Dendritic cell treated with granulocyte-macrophage colony-stimulating factor and Interleukin-4, amounts not matched to agents 40 ng/mL and 50 ng/mL, for 4 days (primary cell): ENCODE results near the gene TXNDC15.
A peak's percentile ranks its signal among the peaks of the same experiment; 100 is the strongest.
"Not testable (repeated sequence)": the region's sequence is repeated elsewhere in the genome, so short reads cannot be mapped to it uniquely, and the experiment has no call there.

Experiments used
- H3K27ac Mint-ChIP-seq: one replicate; pipeline ENCODE4 v1.8.0; 2022; ENCODE audit warnings: mild to moderate bottlenecking, mixed read lengths
- H3K27me3 Mint-ChIP-seq: one replicate; pipeline ENCODE4 v1.8.0; 2022; ENCODE audit warnings: mild to moderate bottlenecking, mixed read lengths
- H3K36me3 Mint-ChIP-seq: one replicate; pipeline ENCODE4 v1.8.0; 2022; ENCODE audit warnings: low read depth, mixed read lengths
- H3K4me1 Mint-ChIP-seq: one replicate; pipeline ENCODE4 v1.8.0; 2022; ENCODE audit warnings: low read depth, mixed read lengths
- H3K4me3 Mint-ChIP-seq: one replicate; pipeline ENCODE4 v1.8.0; 2022; ENCODE audit warnings: mild to moderate bottlenecking, moderate library complexity, mixed read lengths
- H3K9me3 Mint-ChIP-seq: one replicate; pipeline ENCODE4 v1.8.0; 2022; ENCODE audit warnings: mixed read lengths
- intact Hi-C: fragments of 100-400 bp; cut with micrococcal nuclease; formaldehyde crosslinking; loops from one replicate; pipeline ENCODE4 v1.15.0; 2022

TXNDC15 gene

GRCh38 chr5:134849434-134849933 is 24.7 kb upstream of the TXNDC15 start:
- H3K4me3 Mint-ChIP-seq, H3K27ac Mint-ChIP-seq, H3K27me3 Mint-ChIP-seq, H3K9me3 Mint-ChIP-seq: not testable (repeated sequence)
- Mint-ChIP-seq H3K36me3 (peaks cover 78% of the 10 kb centered on the region), H3K4me1 (peaks cover 21% of the 10 kb centered on the region)
- intact Hi-C loops: loop anchor here (5.0 kb wide), 1 partner anchor 112 kb away; the partner anchor contains the start of gene CAMLG

- intact Hi-C loops: no loop called here
- Mint-ChIP-seq H3K9me3 (no peaks in the 10 kb centered on the region), H3K27ac (no peak overlapping the region), H3K4me1 (peaks cover 11% of the 10 kb centered on the region), H3K36me3 (peaks cover 81% of the 10 kb centered on the region), H3K27me3 (no peaks in the 10 kb centered on the region), H3K4me3 (no peak overlapping the region)
These were observed 22.8 kb upstream of the TXNDC15 start for GRCh38 chr5:134851307-134851923.

- H3K4me3 Mint-ChIP-seq, H3K27me3 Mint-ChIP-seq, intact Hi-C loops, H3K27ac Mint-ChIP-seq, H3K4me1 Mint-ChIP-seq, H3K9me3 Mint-ChIP-seq: not testable (repeated sequence)
- peaks cover 72% of the 10 kb centered on the region for H3K36me3 Mint-ChIP-seq
These were observed 17.7 kb upstream of the TXNDC15 start for GRCh38 chr5:134856465-134856864.

DNA sequence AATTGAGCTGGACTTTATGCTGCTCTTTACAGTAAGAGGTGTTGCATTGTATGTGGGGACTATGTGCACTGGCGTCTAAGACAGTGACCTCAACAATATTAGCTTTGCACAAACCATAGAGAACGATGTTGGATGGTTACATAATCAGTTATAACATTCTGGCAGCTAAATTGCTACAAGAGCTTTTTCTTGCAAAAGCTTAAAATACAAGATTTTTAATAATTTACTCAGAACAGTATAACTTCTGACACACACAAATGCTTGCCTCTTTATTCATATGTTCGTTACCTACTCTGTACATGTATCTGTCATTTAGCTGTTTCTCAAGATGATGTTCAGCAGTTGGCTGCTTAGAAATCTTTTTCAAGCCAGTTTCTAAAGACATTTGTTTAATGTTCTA is 16.8 kb upstream of the TXNDC15 start:
- Mint-ChIP-seq H3K4me1 (no peaks in the 10 kb centered on the region), H3K36me3 (peaks cover 68% of the 10 kb centered on the region), H3K4me3 (no peak overlapping the region), H3K9me3 (no peaks in the 10 kb centered on the region), H3K27ac (no peak overlapping the region), H3K27me3 (no peaks in the 10 kb centered on the region)
- intact Hi-C loops: no loop called here

DNA sequence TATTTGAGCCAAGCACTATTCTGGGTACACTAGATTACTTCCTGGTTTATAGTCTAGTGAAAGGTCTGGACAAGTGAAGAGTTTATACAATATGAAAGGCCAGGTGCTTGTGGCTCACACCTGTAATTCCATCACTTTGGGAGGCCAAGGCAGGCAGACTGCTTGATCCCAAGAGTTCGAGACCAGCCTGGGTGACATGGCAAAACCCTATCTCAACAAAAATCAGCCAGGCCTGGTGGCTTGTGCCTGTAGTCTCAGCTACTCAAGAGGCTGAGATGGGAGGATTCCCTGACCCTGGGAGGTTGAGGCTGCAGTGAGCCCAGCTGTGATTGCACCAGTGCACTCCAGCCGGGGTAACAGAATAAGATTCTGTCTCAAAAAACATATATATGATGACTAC is 9.5 kb upstream of the TXNDC15 start:
- no peak overlapping the region for H3K27ac Mint-ChIP-seq
- intact Hi-C loops: no loop called here
- H3K9me3 Mint-ChIP-seq: no peaks in the 10 kb centered on the region
- H3K4me3 Mint-ChIP-seq: no peak overlapping the region
- H3K36me3 Mint-ChIP-seq: peaks cover 20% of the 10 kb centered on the region
- no peaks in the 10 kb centered on the region for H3K4me1 Mint-ChIP-seq
- no peaks in the 10 kb centered on the region for H3K27me3 Mint-ChIP-seq

DNA sequence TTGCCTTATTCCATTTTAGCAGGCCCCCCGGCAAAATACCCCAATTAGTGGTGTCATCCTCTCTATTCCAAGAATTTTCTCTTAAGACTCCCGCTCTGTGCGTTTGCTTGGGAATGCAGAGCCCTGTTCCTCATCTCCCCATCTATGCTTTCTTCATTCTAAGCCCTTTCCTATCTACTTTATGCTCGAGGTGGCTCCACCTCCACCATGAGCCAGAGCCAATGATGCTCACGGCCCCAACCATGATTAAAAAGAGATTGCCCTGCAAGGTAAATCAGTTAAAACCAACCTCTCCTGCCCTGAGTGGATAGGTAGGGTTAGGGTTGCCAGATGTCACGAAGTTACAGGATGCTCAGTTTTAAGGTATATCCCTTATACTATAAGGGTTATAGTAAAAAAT is 677 bp upstream of the TXNDC15 start:
- Mint-ChIP-seq H3K27me3 (no peaks in the 10 kb centered on the region), H3K9me3 (no peaks in the 10 kb centered on the region), H3K36me3 (peaks cover 32% of the 10 kb centered on the region), H3K4me3 (no peak overlapping the region), H3K27ac (peak overlapping the region; percentile 97), H3K4me1 (peaks cover 35% of the 10 kb centered on the region)
- intact Hi-C loops: no loop called here

DNA sequence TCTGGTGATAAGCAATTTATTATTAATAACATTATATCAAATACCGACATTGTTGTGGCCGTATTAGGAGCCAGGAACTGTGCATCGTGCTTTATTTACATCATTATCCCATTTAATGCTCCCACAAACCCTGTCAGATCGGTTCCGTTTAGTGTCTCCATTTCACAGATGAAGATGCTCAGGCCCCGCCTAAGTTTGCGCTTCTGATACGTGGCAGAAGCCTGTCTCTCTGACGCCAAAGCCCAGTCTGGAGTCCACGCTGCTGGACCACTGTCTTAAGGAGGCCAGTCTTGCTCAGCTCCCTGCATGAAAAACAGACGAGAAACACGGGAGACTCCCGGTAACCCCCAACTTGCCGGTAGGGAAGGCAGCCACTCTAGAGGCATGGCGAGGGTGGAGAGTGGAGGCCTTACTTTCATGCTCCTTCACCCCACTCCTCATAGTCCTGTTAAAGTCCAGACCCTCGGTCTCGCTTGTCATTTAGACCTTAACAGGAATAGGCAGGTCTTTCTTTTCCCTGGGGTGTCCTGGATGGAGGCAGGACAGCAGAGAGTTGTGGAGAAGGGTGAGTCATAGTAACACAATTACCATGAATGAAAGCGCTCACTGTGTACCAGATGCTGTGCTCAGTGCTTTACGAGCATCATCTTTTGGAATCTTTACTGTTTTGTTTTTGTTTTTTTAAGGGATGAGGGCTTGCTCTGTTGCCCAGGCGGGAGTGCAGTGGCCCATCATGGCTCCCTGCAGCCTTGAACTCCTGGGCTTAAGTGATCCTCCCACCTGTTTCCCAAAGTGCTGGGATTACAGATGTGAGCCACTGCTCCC is 872 bp downstream of the TXNDC15 start:
- Mint-ChIP-seq H3K36me3 (peaks cover 48% of the 10 kb centered on the region), H3K9me3 (no peaks in the 10 kb centered on the region)
- intact Hi-C loops: loop anchor here (1.0 to 2.0 kb wide), 2 partner anchors 30 kb away; partner anchors contain the start of genes C5orf24 and PCBD2

GRCh38 chr5:134877159-134877558 is 3.0 kb downstream of the TXNDC15 start:
- Mint-ChIP-seq H3K4me1 (peaks cover 45% of the 10 kb centered on the region), H3K27me3 (no peaks in the 10 kb centered on the region)
- intact Hi-C loops: no loop called here

More for the DNA sequence above, 872 bp downstream of the TXNDC15 start:
- Mint-ChIP-seq H3K4me1 (peaks cover 42% of the 10 kb centered on the region), H3K27ac (peak overlapping the region; percentile 97), H3K4me3 (peak overlapping the region; percentile 97), H3K27me3 (no peaks in the 10 kb centered on the region)

DNA sequence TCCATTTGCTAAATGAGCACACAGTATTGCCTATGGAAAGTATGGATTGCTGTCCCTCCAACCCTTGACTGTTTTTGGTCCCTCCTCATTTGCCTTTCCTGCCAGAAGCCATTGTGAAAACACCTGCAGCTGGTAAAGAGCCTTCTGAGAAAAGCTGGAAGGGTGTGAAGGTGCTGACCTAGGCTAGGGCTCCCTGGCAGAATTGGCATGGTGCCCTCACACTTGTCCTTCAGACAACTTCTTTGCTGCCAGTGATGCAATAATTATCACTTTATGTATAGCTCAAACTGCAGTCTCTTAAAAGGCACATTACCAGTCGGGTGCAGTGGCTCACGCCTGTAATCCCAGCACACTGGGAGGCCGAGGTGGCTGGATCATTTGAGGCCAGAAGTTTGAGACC is 4.2 kb downstream of the TXNDC15 start:
- Mint-ChIP-seq H3K27ac (no peak overlapping the region), H3K4me1 (peaks cover 43% of the 10 kb centered on the region), H3K27me3 (no peaks in the 10 kb centered on the region), H3K9me3 (no peaks in the 10 kb centered on the region), H3K4me3 (no peak overlapping the region), H3K36me3 (peaks cover 55% of the 10 kb centered on the region)
- intact Hi-C loops: no loop called here

More at GRCh38 chr5:134877159-134877558, 3.0 kb downstream of the TXNDC15 start:
- peak overlapping the region; percentile 24 for H3K27ac Mint-ChIP-seq
- no peaks in the 10 kb centered on the region for H3K9me3 Mint-ChIP-seq
- H3K36me3 Mint-ChIP-seq: peaks cover 55% of the 10 kb centered on the region
- H3K4me3 Mint-ChIP-seq: no peak overlapping the region

DNA sequence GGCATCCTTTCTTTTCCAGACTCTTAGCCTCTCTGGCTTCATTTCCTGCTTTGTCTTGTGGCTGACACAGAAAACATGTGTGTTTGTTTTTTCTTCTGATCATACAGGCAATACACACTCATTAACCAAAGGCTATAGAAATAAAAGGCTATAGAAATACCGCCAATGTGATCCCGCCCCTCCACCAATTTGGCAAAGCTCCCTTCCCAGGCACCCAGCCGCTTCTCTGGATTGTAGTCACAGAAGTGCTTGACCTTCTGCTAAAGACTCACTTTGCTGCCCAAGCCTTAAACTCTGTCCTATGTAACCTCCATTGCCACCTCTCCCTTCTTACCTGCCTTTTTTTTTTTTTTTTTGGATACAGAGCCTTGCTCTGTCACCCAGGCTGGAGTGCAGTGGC is 5.3 kb downstream of the TXNDC15 start:
- no peak overlapping the region for H3K4me3 Mint-ChIP-seq
- H3K36me3 Mint-ChIP-seq: peaks cover 50% of the 10 kb centered on the region
- H3K27me3 Mint-ChIP-seq: no peaks in the 10 kb centered on the region
- H3K27ac Mint-ChIP-seq: no peak overlapping the region
- no peaks in the 10 kb centered on the region for H3K9me3 Mint-ChIP-seq
- H3K4me1 Mint-ChIP-seq: peaks cover 36% of the 10 kb centered on the region
- intact Hi-C loops: no loop called here

DNA sequence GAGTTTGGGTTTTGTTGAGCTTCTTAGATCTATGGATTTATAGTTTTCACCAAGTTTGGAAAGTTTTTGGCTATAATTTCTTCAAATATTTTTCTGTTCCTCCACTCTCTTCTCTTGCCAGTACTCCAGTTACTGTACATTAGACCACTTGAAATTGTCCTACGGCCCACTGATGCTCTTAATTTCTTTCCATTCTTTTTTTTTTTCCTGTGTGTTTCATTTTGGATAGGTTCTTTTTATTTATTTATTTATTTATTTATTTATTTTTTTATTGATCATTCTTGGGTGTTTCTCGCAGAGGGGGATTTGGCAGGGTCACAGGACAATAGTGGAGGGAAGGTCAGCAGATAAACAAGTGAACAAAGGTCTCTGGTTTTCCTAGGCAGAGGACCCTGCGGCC is 6.8 kb downstream of the TXNDC15 start:
- intact Hi-C loops, H3K27me3 Mint-ChIP-seq, H3K27ac Mint-ChIP-seq, H3K9me3 Mint-ChIP-seq, H3K4me3 Mint-ChIP-seq: not testable (repeated sequence)
- Mint-ChIP-seq H3K36me3 (peaks cover 44% of the 10 kb centered on the region), H3K4me1 (peaks cover 26% of the 10 kb centered on the region)

GRCh38 chr5:134881711-134882110 is 7.5 kb downstream of the TXNDC15 start:
- H3K9me3 Mint-ChIP-seq, H3K27me3 Mint-ChIP-seq, intact Hi-C loops, H3K4me3 Mint-ChIP-seq, H3K27ac Mint-ChIP-seq: not testable (repeated sequence)
- H3K36me3 Mint-ChIP-seq: peaks cover 37% of the 10 kb centered on the region
- peaks cover 18% of the 10 kb centered on the region for H3K4me1 Mint-ChIP-seq

- no peaks in the 10 kb centered on the region for H3K4me1 Mint-ChIP-seq
- intact Hi-C loops: no loop called here
- no peak overlapping the region for H3K27ac Mint-ChIP-seq
- no peak overlapping the region for H3K4me3 Mint-ChIP-seq
- no peaks in the 10 kb centered on the region for H3K27me3 Mint-ChIP-seq
- no peaks in the 10 kb centered on the region for H3K9me3 Mint-ChIP-seq
- H3K36me3 Mint-ChIP-seq: peaks cover 50% of the 10 kb centered on the region
These were observed 13.5 kb downstream of the TXNDC15 start for GRCh38 chr5:134887593-134888159.

- no peak overlapping the region for H3K4me3 Mint-ChIP-seq
- no peak overlapping the region for H3K27ac Mint-ChIP-seq
- intact Hi-C loops: no loop called here
- peaks cover 64% of the 10 kb centered on the region for H3K36me3 Mint-ChIP-seq
- no peaks in the 10 kb centered on the region for H3K9me3 Mint-ChIP-seq
- H3K4me1 Mint-ChIP-seq: no peaks in the 10 kb centered on the region
- no peaks in the 10 kb centered on the region for H3K27me3 Mint-ChIP-seq
These were observed 15.2 kb downstream of the TXNDC15 start for GRCh38 chr5:134889335-134889734.
